HCT116 (cell line): ENCODE results near the gene MIDN. TPM values are rescaled to one million over a fixed set of nuclear protein-coding genes. Genes with fewer than 3 reads are reported as not detected.

ENCODE experiments used
- ATAC-seq: fragments of 200-7000 bp; cut with Tn5 transposase; 2 replicates; pipeline ENCODE4 v1.9.1; 2020; ENCODE audit warnings: mild to moderate bottlenecking, moderate library complexity
- BruUV-seq: library from RNA; stranded (reverse); fragments of 400-500 nt; replicated peaks from 2 replicates; lab custom pipeline; 2021; lab: Mats Ljungman, UMichigan
- CTCF ChIA-PET: fragments of 300-600 bp; sonication (Branson Sonifier 250); formaldehyde crosslinking; loops from one replicate; lab custom pipeline; 2021; ENCODE audit warnings: antibody characterized with exemption; lab: Charles Lee
- POLR2A ChIA-PET: fragments of 300-600, 350-600 bp; sonication (Branson Sonifier 250); formaldehyde crosslinking; loops from one replicate; lab custom pipeline; 2021; ENCODE audit warnings: antibody characterized with exemption; lab: Charles Lee
- RAD21 ChIA-PET, 2 experiments: fragments of 300-600 bp; sonication (Branson Sonifier 250); formaldehyde crosslinking; loops; one replicate each; lab custom pipeline; 2023; ENCODE audit warnings: low total read pairs in 2 of 2; ENCODE audit not compliant: uncharacterized antibody in 2 of 2, unreplicated experiment in 2 of 2, low non-redundant PET in 1 of 2; lab: Charles Lee
- DNase-seq: peaks from one replicate; pipeline ENCODE4 v3.0.0-alpha.2; 2010; ENCODE audit warnings: low read depth, low spot score
- H2AFZ ChIP-seq: fragments of 200-600 bp; shearing (Covaris generic), sonication (generic); 2 replicates; pipeline ENCODE4 v1.6.1; 2017; ENCODE audit warnings: low read depth, mixed run types, mixed read lengths, antibody characterized with exemption, low read length; ENCODE audit not compliant: poor library complexity, severe bottlenecking
- H3K27ac ChIP-seq: 2 replicates; pipeline ENCODE4 v1.5.1; 2012; ENCODE audit warnings: low read depth, low read length
- H3K27me3 ChIP-seq: fragments of 200-600 bp; sonication (generic); 2 replicates; pipeline ENCODE4 v1.6.1; 2016; ENCODE audit warnings: mixed run types, low read length, mixed read lengths; ENCODE audit not compliant: insufficient read depth
- H3K36me3 ChIP-seq, 2 experiments: fragments of 200-500 bp in 1 of 2; fragments of 200-600 bp in 1 of 2; sonication (Bioruptor generic) in 1 of 2; sonication (generic) in 1 of 2; 2 replicates each; pipeline versions ENCODE4 v1.5.1 to v1.6.1; 2014 to 2016; ENCODE audit warnings: low read length in 2 of 2, inconsistent platforms in 1 of 2, mixed read lengths in 1 of 2, mixed run types in 1 of 2; ENCODE audit not compliant: insufficient read depth in 2 of 2, control insufficient read depth in 1 of 2
- H3K4me1 ChIP-seq, 2 experiments: fragments of 200-600 bp in 1 of 2; sonication (generic) in 1 of 2; 2 replicates each; pipeline versions ENCODE4 v1.5.1 to v1.6.1; 2012 to 2017; ENCODE audit warnings: low read length in 2 of 2, inconsistent platforms in 1 of 2, mild to moderate bottlenecking in 1 of 2, mixed read lengths in 1 of 2, mixed run types in 1 of 2, moderate library complexity in 1 of 2; ENCODE audit not compliant: insufficient read depth in 2 of 2, control insufficient read depth in 1 of 2
- H3K4me2 ChIP-seq: fragments of 200-600 bp; sonication (generic); 2 replicates; pipeline ENCODE4 v1.6.1; 2017; ENCODE audit warnings: mixed run types, low read length, mixed read lengths
- H3K4me3 ChIP-seq, 2 experiments: fragments of 200-600 bp in 1 of 2; sonication (generic) in 1 of 2; replicated peaks in 1 of 2; 2 replicates each; pipeline ENCODE4 v1.5.1; 2011 to 2016; ENCODE audit warnings: low read length in 2 of 2, control low read depth in 1 of 2, low read depth in 1 of 2, mild to moderate bottlenecking in 1 of 2, mixed read lengths in 1 of 2, mixed run types in 1 of 2
- H3K79me2 ChIP-seq: fragments of 200-600 bp; sonication (generic); 2 replicates; pipeline ENCODE4 v1.6.1; 2017; ENCODE audit warnings: mild to moderate bottlenecking, mixed run types, low read length, moderate library complexity, mixed read lengths; ENCODE audit not compliant: insufficient read depth
- H3K9ac ChIP-seq: fragments of 200-600 bp; sonication (generic); 2 replicates; pipeline ENCODE4 v1.6.1; 2016; ENCODE audit warnings: low read length, mixed read lengths
- H3K9me2 ChIP-seq: fragments of 200-600 bp; sonication (generic), shearing (Covaris generic); 2 replicates; pipeline ENCODE4 v1.6.1; 2017; ENCODE audit warnings: mixed run types, mild to moderate bottlenecking, moderate library complexity; ENCODE audit not compliant: insufficient read depth
- H3K9me3 ChIP-seq, 2 experiments: fragments of 200-500 bp in 1 of 2; fragments of 200-600 bp in 1 of 2; sonication (Bioruptor generic) in 1 of 2; sonication (generic) in 1 of 2; 2 replicates each; pipeline ENCODE4 v1.6.1; 2014 to 2017; ENCODE audit warnings: low read length in 2 of 2, mixed read lengths in 2 of 2, inconsistent platforms in 1 of 2, low read depth in 1 of 2, mild to moderate bottlenecking in 1 of 2, mixed run types in 1 of 2, moderate library complexity in 1 of 2; ENCODE audit not compliant: control insufficient read depth in 1 of 2, insufficient read depth in 1 of 2
- H4K20me1 ChIP-seq: fragments of 200-600 bp; sonication (generic), shearing (Covaris generic); 2 replicates; pipeline ENCODE4 v1.6.1; 2017; ENCODE audit warnings: mixed run types, mild to moderate bottlenecking, moderate library complexity; ENCODE audit not compliant: insufficient read depth
- CBX3 ChIP-seq: IDR thresholded peaks from 2 replicates; pipeline ENCODE4 v1.6.1; 2012; ENCODE audit warnings: low read depth
- CEBPB ChIP-seq: IDR thresholded peaks from 2 replicates; pipeline ENCODE4 v1.6.1; 2012; ENCODE audit warnings: low read depth
- EGR1 ChIP-seq: IDR thresholded peaks from 2 replicates; pipeline ENCODE4 v1.6.1; 2012; ENCODE audit warnings: low read depth
- ELF1 ChIP-seq: IDR thresholded peaks from 2 replicates; pipeline ENCODE4 v1.6.1; 2012; ENCODE audit warnings: low read depth, borderline replicate concordance
- EZH2 ChIP-seq: fragments of 200-600 bp; sonication (generic); IDR thresholded peaks from 2 replicates; pipeline ENCODE4 v1.6.1; 2017; ENCODE audit warnings: antibody characterized with exemption, mixed run types
- EZH2phosphoT487 ChIP-seq: fragments of 200-600 bp; IDR thresholded peaks from 2 replicates; pipeline ENCODE4 v1.6.1; 2018; ENCODE audit warnings: antibody characterized with exemption, borderline replicate concordance
- FOSL1 ChIP-seq: IDR thresholded peaks from 2 replicates; pipeline ENCODE4 v1.6.1; 2012; ENCODE audit warnings: low read depth
- JUND ChIP-seq: IDR thresholded peaks from 2 replicates; pipeline ENCODE4 v1.6.1; 2012
- POLR2A ChIP-seq: IDR thresholded peaks from 2 replicates; pipeline ENCODE4 v1.7.0; 2011; ENCODE audit warnings: borderline replicate concordance; ENCODE audit not compliant: insufficient read depth, insufficient read length; ENCODE audit errors: extremely low read depth
- POLR2AphosphoS5 ChIP-seq: IDR thresholded peaks from 2 replicates; pipeline ENCODE4 v1.6.1; 2011; ENCODE audit warnings: mild to moderate bottlenecking, low read depth, low read length, moderate library complexity
- RAD21 ChIP-seq: IDR thresholded peaks from 2 replicates; pipeline ENCODE4 v1.6.1; 2012; ENCODE audit warnings: low read depth, mild to moderate bottlenecking
- REST ChIP-seq: IDR thresholded peaks from 2 replicates; pipeline ENCODE4 v1.6.1; 2012; ENCODE audit warnings: low read depth
- SP1 ChIP-seq: IDR thresholded peaks from 2 replicates; pipeline ENCODE4 v1.6.1; 2012; ENCODE audit warnings: low read depth
- TCF7L2 ChIP-seq: IDR thresholded peaks from 2 replicates; pipeline ENCODE4 v1.7.0; 2011; ENCODE audit warnings: borderline replicate concordance, inconsistent platforms; ENCODE audit not compliant: insufficient read depth, insufficient read length; ENCODE audit errors: extremely low read depth
- YY1 ChIP-seq: IDR thresholded peaks from 2 replicates; pipeline ENCODE4 v1.6.1; 2011; ENCODE audit warnings: low read length, low read depth, moderate library complexity, mild to moderate bottlenecking; ENCODE audit not compliant: insufficient replicate concordance; ENCODE audit errors: extremely low read depth
- ZBTB33 ChIP-seq: IDR thresholded peaks from 2 replicates; pipeline ENCODE4 v1.6.1; 2011; ENCODE audit warnings: mild to moderate bottlenecking, low read length, moderate library complexity; ENCODE audit not compliant: insufficient replicate concordance; ENCODE audit errors: extremely low read depth
- ZFX ChIP-seq: fragments of 450-650 bp; IDR thresholded peaks from 2 replicates; pipeline ENCODE4 v1.6.1; 2017
- intact Hi-C: fragments of 100-400 bp; cut with micrococcal nuclease; formaldehyde crosslinking; loops from 2 replicates; pipeline ENCODE4 v1.10.0; 2022
- total RNA-seq: library from RNA; stranded (reverse); gene quantifications from one replicate; pipeline ENCODE4 v1.2.1, GENCODE V29; 2021; ENCODE audit not compliant: unreplicated experiment
- TF ChIP-seq, protein P1 (sequence below), 3 experiments: fragments of 200-600 bp in 1 of 3; sonication (generic) in 1 of 3; IDR thresholded peaks in 2 of 3; conservative IDR thresholded peaks in 1 of 3; 2 replicates each; pipeline ENCODE4 v1.5.1; 2012 to 2017; ENCODE audit warnings: low read depth in 2 of 3, low read length in 2 of 3, antibody characterized with exemption in 1 of 3, borderline replicate concordance in 1 of 3, control low read depth in 1 of 3, mild to moderate bottlenecking in 1 of 3, mixed read lengths in 1 of 3, mixed run types in 1 of 3, moderate library complexity in 1 of 3; ENCODE audit not compliant: insufficient read depth in 1 of 3
- TF ChIP-seq, protein P2 (sequence below): IDR thresholded peaks from 2 replicates; pipeline ENCODE4 v1.6.1; 2012
- TF ChIP-seq, protein P3 (sequence below): IDR thresholded peaks from 2 replicates; pipeline ENCODE4 v1.6.1; 2012

The MIDN gene
- total RNA-seq, 1 experiment from 2014 or later: 146 TPM

GRCh38 chr19:1284293-1284978, 36.1 kb downstream of the MIDN start:
- Histone ChIP-seq H2AFZ (no peak overlapping the region), H3K9me2 (no peaks in the 10 kb centered on the region), H4K20me1 (no peaks in the 10 kb centered on the region), H3K36me3 (peaks cover 0 to 2% of the 10 kb centered on the region in 2 experiments; a peak in 1 of 4 replicates), H3K4me3 (no peak overlapping the region), H3K9ac (no peak overlapping the region), H3K79me2 (no peaks in the 10 kb centered on the region; the same call in 1 of the 2 replicates), H3K27ac (no peak overlapping the region), H3K27me3 (no peaks in the 10 kb centered on the region), H3K9me3 (no peaks in the 10 kb centered on the region), H3K4me2 (no peak overlapping the region), H3K4me1 (peaks cover 5 to 22% of the 10 kb centered on the region in 2 experiments; a peak in 2 of 4 replicates)
- ChIA-PET RAD21 (no interaction called here), POLR2A (interaction anchor here (1.5 kb wide), 1 partner anchor 15 kb away, joined by 7 read pairs; the partner anchor contains the start of gene CIRBP), CTCF (interaction anchor here (0.6 kb wide), 1 partner anchor 173 kb away, joined by 3 read pairs; no protein-coding TSS in a partner anchor)
- DNase-seq (no peak), ATAC-seq (no peak)
- BruUV-seq: no TSS peak
- intact Hi-C loops: no loop called here
- no peak for TF ChIP-seq EZH2
- TF ChIP-seq EGR1: no peak
- no peak for TF ChIP-seq RAD21
- no peak for TF ChIP-seq TCF7L2
- no peak for TF ChIP-seq EZH2phosphoT487
- no peak for TF ChIP-seq SP1
- no peak for TF ChIP-seq FOSL1
- TF ChIP-seq REST: no peak
- TF ChIP-seq, protein P1, sequence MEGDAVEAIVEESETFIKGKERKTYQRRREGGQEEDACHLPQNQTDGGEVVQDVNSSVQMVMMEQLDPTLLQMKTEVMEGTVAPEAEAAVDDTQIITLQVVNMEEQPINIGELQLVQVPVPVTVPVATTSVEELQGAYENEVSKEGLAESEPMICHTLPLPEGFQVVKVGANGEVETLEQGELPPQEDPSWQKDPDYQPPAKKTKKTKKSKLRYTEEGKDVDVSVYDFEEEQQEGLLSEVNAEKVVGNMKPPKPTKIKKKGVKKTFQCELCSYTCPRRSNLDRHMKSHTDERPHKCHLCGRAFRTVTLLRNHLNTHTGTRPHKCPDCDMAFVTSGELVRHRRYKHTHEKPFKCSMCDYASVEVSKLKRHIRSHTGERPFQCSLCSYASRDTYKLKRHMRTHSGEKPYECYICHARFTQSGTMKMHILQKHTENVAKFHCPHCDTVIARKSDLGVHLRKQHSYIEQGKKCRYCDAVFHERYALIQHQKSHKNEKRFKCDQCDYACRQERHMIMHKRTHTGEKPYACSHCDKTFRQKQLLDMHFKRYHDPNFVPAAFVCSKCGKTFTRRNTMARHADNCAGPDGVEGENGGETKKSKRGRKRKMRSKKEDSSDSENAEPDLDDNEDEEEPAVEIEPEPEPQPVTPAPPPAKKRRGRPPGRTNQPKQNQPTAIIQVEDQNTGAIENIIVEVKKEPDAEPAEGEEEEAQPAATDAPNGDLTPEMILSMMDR (IDR thresholded peaks at IDR 0.05 in 2 of 3, conservative IDR thresholded peaks at IDR 0.05 in 1 of 3; ENCODE audit: borderline replicate concordance in 1 of 3, insufficient read depth in 1 of 3, low read depth in 2 of 3, low read length in 2 of 3): no peak
- TF ChIP-seq, protein P2, sequence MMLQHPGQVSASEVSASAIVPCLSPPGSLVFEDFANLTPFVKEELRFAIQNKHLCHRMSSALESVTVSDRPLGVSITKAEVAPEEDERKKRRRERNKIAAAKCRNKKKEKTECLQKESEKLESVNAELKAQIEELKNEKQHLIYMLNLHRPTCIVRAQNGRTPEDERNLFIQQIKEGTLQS: no peak
- TF ChIP-seq ZFX: no peak
- TF ChIP-seq JUND: no peak
- TF ChIP-seq CEBPB: no peak
- no peak for TF ChIP-seq ELF1
- TF ChIP-seq POLR2A: no peak
- TF ChIP-seq CBX3: no peak
- TF ChIP-seq YY1: no peak
- no peak for TF ChIP-seq ZBTB33
- no peak for TF ChIP-seq POLR2AphosphoS5
- TF ChIP-seq, protein P3, sequence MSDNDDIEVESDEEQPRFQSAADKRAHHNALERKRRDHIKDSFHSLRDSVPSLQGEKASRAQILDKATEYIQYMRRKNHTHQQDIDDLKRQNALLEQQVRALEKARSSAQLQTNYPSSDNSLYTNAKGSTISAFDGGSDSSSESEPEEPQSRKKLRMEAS: no peak
